Astrocyte (in vitro differentiated cells and primary cell): ENCODE results near the gene PCNX1. TPM values are rescaled to one million over a fixed set of nuclear protein-coding genes. Genes with fewer than 3 reads are reported as not detected.

Experiments
- DNase-seq: peaks from one replicate; pipeline ENCODE4 v3.0.0-alpha.2; 2010; ENCODE audit warnings: low read depth
- FAIRE-seq: peaks from 2 replicates; lab custom pipeline; 2011; peaks lifted over from hg19 to GRCh38; lab: Jason Lieb, UNC
- H2AFZ ChIP-seq: 2 replicates; pipeline ENCODE4 v1.6.0; 2012; ENCODE audit warnings: low read depth, low read length, inconsistent platforms
- H3K27ac ChIP-seq: 2 replicates; pipeline ENCODE4 v1.5.1; 2011; ENCODE audit warnings: low read depth, low read length, inconsistent platforms
- H3K27me3 ChIP-seq: 2 replicates; pipeline ENCODE4 v1.6.0; 2011; ENCODE audit warnings: low read length, inconsistent platforms; ENCODE audit not compliant: insufficient read depth
- H3K36me3 ChIP-seq: 2 replicates; pipeline ENCODE4 v1.5.1; 2011; ENCODE audit warnings: low read length, inconsistent platforms; ENCODE audit not compliant: insufficient read depth
- H3K4me1 ChIP-seq: 2 replicates; pipeline ENCODE4 v1.5.1; 2011; ENCODE audit warnings: low read length, inconsistent platforms; ENCODE audit not compliant: insufficient read depth
- H3K4me2 ChIP-seq: 2 replicates; pipeline ENCODE4 v1.6.0; 2012; ENCODE audit warnings: low read length, inconsistent platforms
- H3K4me3 ChIP-seq: 2 replicates; pipeline ENCODE4 v1.5.1; 2011; ENCODE audit warnings: low read depth, mild to moderate bottlenecking, low read length, inconsistent platforms; ENCODE audit not compliant: insufficient read depth
- H3K79me2 ChIP-seq: 2 replicates; pipeline ENCODE4 v1.6.0; 2012; ENCODE audit warnings: mild to moderate bottlenecking, low read length, inconsistent platforms; ENCODE audit not compliant: insufficient read depth
- H3K9ac ChIP-seq: 2 replicates; pipeline ENCODE4 v1.6.0; 2012; ENCODE audit warnings: mild to moderate bottlenecking, low read length, inconsistent platforms
- H3K9me3 ChIP-seq: 2 replicates; pipeline ENCODE4 v1.5.1; 2012; ENCODE audit warnings: low read depth, mild to moderate bottlenecking, low read length, inconsistent platforms; ENCODE audit not compliant: insufficient read depth
- H4K20me1 ChIP-seq: 2 replicates; pipeline ENCODE4 v1.6.0; 2012; ENCODE audit warnings: low read length, inconsistent platforms; ENCODE audit not compliant: insufficient read depth
- H3K27ac Mint-ChIP-seq: one replicate; pipeline ENCODE4 v1.8.0; 2021; ENCODE audit warnings: mild to moderate bottlenecking, mixed read lengths; ENCODE audit not compliant: unreplicated experiment
- H3K27me3 Mint-ChIP-seq: one replicate; pipeline ENCODE4 v1.8.0; 2021; ENCODE audit warnings: low read depth, mixed read lengths; ENCODE audit not compliant: unreplicated experiment
- H3K36me3 Mint-ChIP-seq: one replicate; pipeline ENCODE4 v1.8.0; 2021; ENCODE audit warnings: low read depth, mixed read lengths; ENCODE audit not compliant: unreplicated experiment
- H3K4me1 Mint-ChIP-seq: one replicate; pipeline ENCODE4 v1.8.0; 2021; ENCODE audit warnings: low read depth, mixed read lengths; ENCODE audit not compliant: unreplicated experiment
- H3K4me3 Mint-ChIP-seq: one replicate; pipeline ENCODE4 v1.8.0; 2021; ENCODE audit warnings: mild to moderate bottlenecking, moderate library complexity, mixed read lengths; ENCODE audit not compliant: unreplicated experiment
- H3K9me3 Mint-ChIP-seq: one replicate; pipeline ENCODE4 v1.8.0; 2021; ENCODE audit warnings: mild to moderate bottlenecking, mixed read lengths; ENCODE audit not compliant: unreplicated experiment
- EZH2 ChIP-seq: IDR thresholded peaks from 2 replicates; pipeline ENCODE4 v1.6.1; 2012; ENCODE audit warnings: mild to moderate bottlenecking, low read length, inconsistent platforms; ENCODE audit not compliant: insufficient read depth
- total RNA-seq: library from RNA; stranded (reverse); gene quantifications from 2 replicates; pipeline ENCODE4 v1.2.1, GENCODE V29; 2021
- TF ChIP-seq, protein P1 (sequence below): IDR thresholded peaks from 2 replicates; pipeline ENCODE4 v1.5.1; 2011; ENCODE audit warnings: low read depth, mild to moderate bottlenecking, inconsistent platforms, low read length, moderate library complexity; ENCODE audit not compliant: insufficient read depth

Gene PCNX1
- total RNA-seq, 1 donor from 2014 or later: 91.3 TPM

DNA sequence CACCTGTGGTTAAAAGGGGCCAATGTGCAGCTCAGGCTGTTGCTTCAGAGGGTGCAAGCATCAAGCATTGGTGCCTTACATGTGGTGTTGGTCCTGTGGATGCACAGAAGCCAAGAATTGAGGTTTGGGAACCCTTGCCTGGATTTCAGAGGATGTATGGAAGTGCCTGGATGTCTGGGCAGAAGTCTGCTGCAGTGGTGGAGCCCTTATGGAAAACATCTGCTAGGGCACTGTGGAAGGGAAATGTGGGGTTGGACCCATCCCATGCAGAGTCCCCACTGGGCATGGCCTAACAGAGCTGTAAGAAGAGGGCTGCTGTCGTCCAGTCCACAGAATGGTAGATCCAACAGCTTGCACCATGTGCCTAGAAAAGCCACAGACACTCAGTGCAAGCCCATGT lies 36.6 kb downstream of the PCNX1 start:
- H2AFZ ChIP-seq: no peak overlapping the region
- Mint-ChIP-seq H3K36me3 (peaks cover 41% of the 10 kb centered on the region), H3K4me1 (peaks cover 14% of the 10 kb centered on the region), H3K9me3 (peaks cover 19% of the 10 kb centered on the region), H3K27me3 (no peaks in the 10 kb centered on the region), H3K4me3 (no peak overlapping the region), H3K27ac (no peak overlapping the region)
- H3K27ac ChIP-seq: no peak overlapping the region
- no peaks in the 10 kb centered on the region for H3K36me3 ChIP-seq
- no peak overlapping the region for H3K9ac ChIP-seq
- no peak overlapping the region for H3K4me2 ChIP-seq
- peaks cover 6% of the 10 kb centered on the region for H3K9me3 ChIP-seq
- H3K27me3 ChIP-seq: no peaks in the 10 kb centered on the region
- no peak for DNase-seq
- FAIRE-seq: no peak
- H3K4me1 ChIP-seq: no peaks in the 10 kb centered on the region
- no peak overlapping the region for H3K4me3 ChIP-seq
- TF ChIP-seq, protein P1, sequence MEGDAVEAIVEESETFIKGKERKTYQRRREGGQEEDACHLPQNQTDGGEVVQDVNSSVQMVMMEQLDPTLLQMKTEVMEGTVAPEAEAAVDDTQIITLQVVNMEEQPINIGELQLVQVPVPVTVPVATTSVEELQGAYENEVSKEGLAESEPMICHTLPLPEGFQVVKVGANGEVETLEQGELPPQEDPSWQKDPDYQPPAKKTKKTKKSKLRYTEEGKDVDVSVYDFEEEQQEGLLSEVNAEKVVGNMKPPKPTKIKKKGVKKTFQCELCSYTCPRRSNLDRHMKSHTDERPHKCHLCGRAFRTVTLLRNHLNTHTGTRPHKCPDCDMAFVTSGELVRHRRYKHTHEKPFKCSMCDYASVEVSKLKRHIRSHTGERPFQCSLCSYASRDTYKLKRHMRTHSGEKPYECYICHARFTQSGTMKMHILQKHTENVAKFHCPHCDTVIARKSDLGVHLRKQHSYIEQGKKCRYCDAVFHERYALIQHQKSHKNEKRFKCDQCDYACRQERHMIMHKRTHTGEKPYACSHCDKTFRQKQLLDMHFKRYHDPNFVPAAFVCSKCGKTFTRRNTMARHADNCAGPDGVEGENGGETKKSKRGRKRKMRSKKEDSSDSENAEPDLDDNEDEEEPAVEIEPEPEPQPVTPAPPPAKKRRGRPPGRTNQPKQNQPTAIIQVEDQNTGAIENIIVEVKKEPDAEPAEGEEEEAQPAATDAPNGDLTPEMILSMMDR: no peak
- no peak for TF ChIP-seq EZH2
- H3K79me2 ChIP-seq: peaks cover 76% of the 10 kb centered on the region
- H4K20me1 ChIP-seq: peaks cover 43% of the 10 kb centered on the region

DNA sequence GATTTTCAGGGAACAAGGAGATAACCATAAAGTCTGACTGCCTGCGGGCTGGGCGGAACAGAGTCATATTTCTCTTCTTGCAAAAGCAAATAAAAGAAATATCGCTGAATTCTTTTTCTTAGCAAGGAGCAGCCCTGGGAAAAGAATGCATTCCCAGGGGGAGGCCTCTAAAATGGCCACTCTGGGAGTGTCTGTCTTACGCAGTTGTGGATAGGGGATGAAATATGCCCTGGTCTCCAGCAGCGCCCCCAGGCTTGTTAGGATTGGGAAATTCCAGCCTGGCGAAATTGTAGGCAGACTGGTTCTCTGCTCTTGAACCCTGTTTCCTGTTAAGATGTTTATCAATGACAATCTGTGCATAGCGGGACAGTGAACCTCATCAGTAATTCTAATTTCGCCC lies 40.5 kb downstream of the PCNX1 start:
- no peak overlapping the region for H3K9ac ChIP-seq
- Mint-ChIP-seq H3K4me3 (no peak overlapping the region), H3K4me1 (no peaks in the 10 kb centered on the region), H3K36me3 (peaks cover 43% of the 10 kb centered on the region), H3K27ac (no peak overlapping the region), H3K9me3 (peaks cover 18% of the 10 kb centered on the region), H3K27me3 (no peaks in the 10 kb centered on the region)
- peaks cover 40% of the 10 kb centered on the region for H4K20me1 ChIP-seq
- no peak overlapping the region for H3K27ac ChIP-seq
- TF ChIP-seq, protein P1: no peak
- TF ChIP-seq EZH2: no peak
- DNase-seq: no peak
- H3K27me3 ChIP-seq: no peaks in the 10 kb centered on the region
- no peaks in the 10 kb centered on the region for H3K4me1 ChIP-seq
- H3K79me2 ChIP-seq: peaks cover 85% of the 10 kb centered on the region
- peaks cover 6% of the 10 kb centered on the region for H3K9me3 ChIP-seq
- H2AFZ ChIP-seq: no peak overlapping the region
- no peak for FAIRE-seq
- no peak overlapping the region for H3K4me3 ChIP-seq
- no peak overlapping the region for H3K4me2 ChIP-seq
- H3K36me3 ChIP-seq: peaks cover 3% of the 10 kb centered on the region

DNA sequence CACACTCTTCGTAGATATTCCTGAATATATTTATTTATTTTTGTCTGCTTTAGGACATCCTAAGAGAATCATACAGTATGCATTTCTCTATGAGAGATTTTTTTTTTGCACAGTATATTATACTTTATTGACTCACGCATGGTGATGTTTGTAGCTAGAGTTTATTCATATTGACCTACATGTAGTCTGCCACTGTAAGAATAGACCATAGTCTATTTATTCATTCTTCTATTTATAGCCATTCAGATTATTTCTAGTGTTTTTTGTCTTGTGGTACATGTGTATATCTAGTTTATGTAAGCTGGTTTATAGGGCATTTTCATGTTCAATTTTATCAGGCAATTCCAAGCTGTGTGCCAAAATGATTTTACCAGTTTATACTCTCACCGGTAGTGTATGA lies 45.2 kb downstream of the PCNX1 start:
- no peaks in the 10 kb centered on the region for H3K27me3 Mint-ChIP-seq
- Histone ChIP-seq H3K9ac (no peak overlapping the region), H3K4me3 (no peak overlapping the region), H3K4me1 (no peaks in the 10 kb centered on the region), H2AFZ (no peak overlapping the region), H3K4me2 (no peak overlapping the region), H4K20me1 (peaks cover 38% of the 10 kb centered on the region), H3K27me3 (no peaks in the 10 kb centered on the region), H3K36me3 (peaks cover 3% of the 10 kb centered on the region), H3K79me2 (peaks cover 78% of the 10 kb centered on the region), H3K27ac (no peak overlapping the region), H3K9me3 (no peaks in the 10 kb centered on the region)
- no peak for TF ChIP-seq EZH2
- TF ChIP-seq, protein P1: no peak
- H3K36me3 Mint-ChIP-seq: peaks cover 12% of the 10 kb centered on the region
- DNase-seq (no peak), FAIRE-seq (no peak)
- H3K4me3 Mint-ChIP-seq: no peak overlapping the region
- H3K9me3 Mint-ChIP-seq: peaks cover 5% of the 10 kb centered on the region
- H3K27ac Mint-ChIP-seq: no peak overlapping the region
- peaks cover 11% of the 10 kb centered on the region for H3K4me1 Mint-ChIP-seq
